ENCODE measurements around the gene ARPC4. TPM values are rescaled to one million over a fixed set of nuclear protein-coding genes. Genes with fewer than 3 reads are reported as not detected.

Gene ARPC4
- polyA plus RNA-seq, 2 of the 4 experiments (the other 2 are of a cell fraction), result 140 to 298 TPM

GRCh38 chr3:9793161-9793781 lies 389 bp downstream of the ARPC4 start (continued):
- TF ChIP-seq FOSL2 (IDR thresholded peaks at IDR 0.05) (no peak), FOSL2 (CRISPR knock-in tag; IDR thresholded peaks at IDR 0.05) (no peak), ZC3H11A (IDR thresholded peaks at IDR 0.05) (no peak), CHD4 (IDR thresholded peaks at IDR 0.05; ENCODE audit: borderline replicate concordance) (no peak), MAFK (IDR thresholded peaks at IDR 0.05; ENCODE audit: partially characterized antibody) (no peak), FOXS1 (CRISPR knock-in tag; IDR thresholded peaks at IDR 0.05) (no peak)
- TF ChIP-seq, protein P1, sequence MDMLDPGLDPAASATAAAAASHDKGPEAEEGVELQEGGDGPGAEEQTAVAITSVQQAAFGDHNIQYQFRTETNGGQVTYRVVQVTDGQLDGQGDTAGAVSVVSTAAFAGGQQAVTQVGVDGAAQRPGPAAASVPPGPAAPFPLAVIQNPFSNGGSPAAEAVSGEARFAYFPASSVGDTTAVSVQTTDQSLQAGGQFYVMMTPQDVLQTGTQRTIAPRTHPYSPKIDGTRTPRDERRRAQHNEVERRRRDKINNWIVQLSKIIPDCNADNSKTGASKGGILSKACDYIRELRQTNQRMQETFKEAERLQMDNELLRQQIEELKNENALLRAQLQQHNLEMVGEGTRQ (IDR thresholded peaks at IDR 0.05), result no peak

GRCh38 chr3:9794400-9794799 lies 1.5 kb downstream of the ARPC4 start:
- no peak for TF ChIP-seq KDM5A (IDR thresholded peaks at IDR 0.05)
- Histone ChIP-seq H3K9me3 (no peaks in the 10 kb centered on the region), H3K4me3 (peak overlapping the region; percentile 68; the same call in 1 of the 3 replicates), H3K27ac (no peak overlapping the region), H3K4me1 (peaks cover 21% of the 10 kb centered on the region), H3K4me2 (peak overlapping the region; percentile 99)
- FAIRE-seq (no peak), ATAC-seq (no peak), DNase-seq (ENCODE audit: low read depth in 1 of 2, low spot score in 1 of 2) (no peak)
- ChIA-PET CTCF (interaction anchor here (1.8 kb wide), 1 partner anchor 14 kb away, joined by 4 read pairs; no protein-coding TSS in a partner anchor), POLR2A (no interaction called here)
- 92% methylated on average over 11 of the region's 11 CpGs for WGBS (ENCODE audit: missing lambda C conversion rate)

DNA sequence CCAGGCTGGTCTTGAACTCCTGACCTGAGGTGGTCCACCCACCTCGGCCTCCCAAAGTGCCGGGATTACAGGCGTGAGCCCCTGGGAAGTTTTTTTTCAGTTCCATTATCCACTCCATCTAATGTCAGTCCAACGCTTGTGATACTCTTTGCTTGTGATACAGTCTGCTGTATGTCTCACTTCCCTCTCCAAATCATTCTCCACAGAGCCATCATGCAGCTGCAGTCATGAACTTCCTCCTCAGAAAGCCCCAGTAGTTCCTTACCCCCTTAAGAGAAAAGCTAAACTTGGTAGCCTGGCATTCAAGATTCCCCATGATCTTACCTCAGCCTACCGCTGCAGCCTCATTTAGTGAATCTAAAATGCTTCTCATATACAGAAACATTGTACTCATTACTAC lies 2.3 kb downstream of the ARPC4 start:
- no peak for DNase-seq (ENCODE audit: low read depth in 1 of 2, low spot score in 1 of 2)
- Histone ChIP-seq H3K4me1 (peaks cover 21% of the 10 kb centered on the region), H3K4me3 (no peak overlapping the region), H3K27ac (no peak overlapping the region), H3K9me3 (no peaks in the 10 kb centered on the region), H3K4me2 (no peak overlapping the region)
- ATAC-seq, result no peak
- POLR2A ChIA-PET, result no interaction called here
- WGBS (ENCODE audit: missing lambda C conversion rate), result 96% methylated on average over 5 of the region's 5 CpGs
- no peak for FAIRE-seq
- CTCF ChIA-PET, result interaction anchor here (1.6 to 1.8 kb wide), 2 partner anchors 13 to 14 kb away, joined by 4 read pairs; partner anchors contain the start of gene TTLL3
- TF ChIP-seq, protein P1 (IDR thresholded peaks at IDR 0.05), result no peak
- TF ChIP-seq NFE2L2 (conservative IDR thresholded peaks at IDR 0.05; ENCODE audit: low read length), result no peak
- TF ChIP-seq FOSB (CRISPR knock-in tag; IDR thresholded peaks at IDR 0.05), result no peak
- TF ChIP-seq TP53 (CRISPR knock-in tag; IDR thresholded peaks at IDR 0.05), result no peak
- no peak for TF ChIP-seq HDAC2 (IDR thresholded peaks at IDR 0.05)
- no peak for TF ChIP-seq HOXB5 (CRISPR knock-in tag; IDR thresholded peaks at IDR 0.05)
- no peak for TF ChIP-seq JUNB (IDR thresholded peaks at IDR 0.05)
- TF ChIP-seq RARB (CRISPR knock-in tag; IDR thresholded peaks at IDR 0.05), result no peak
- TF ChIP-seq, protein P2, sequence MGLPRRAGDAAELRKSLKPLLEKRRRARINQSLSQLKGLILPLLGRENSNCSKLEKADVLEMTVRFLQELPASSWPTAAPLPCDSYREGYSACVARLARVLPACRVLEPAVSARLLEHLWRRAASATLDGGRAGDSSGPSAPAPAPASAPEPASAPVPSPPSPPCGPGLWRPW (IDR thresholded peaks at IDR 0.05), result no peak
- TF ChIP-seq, protein P3, sequence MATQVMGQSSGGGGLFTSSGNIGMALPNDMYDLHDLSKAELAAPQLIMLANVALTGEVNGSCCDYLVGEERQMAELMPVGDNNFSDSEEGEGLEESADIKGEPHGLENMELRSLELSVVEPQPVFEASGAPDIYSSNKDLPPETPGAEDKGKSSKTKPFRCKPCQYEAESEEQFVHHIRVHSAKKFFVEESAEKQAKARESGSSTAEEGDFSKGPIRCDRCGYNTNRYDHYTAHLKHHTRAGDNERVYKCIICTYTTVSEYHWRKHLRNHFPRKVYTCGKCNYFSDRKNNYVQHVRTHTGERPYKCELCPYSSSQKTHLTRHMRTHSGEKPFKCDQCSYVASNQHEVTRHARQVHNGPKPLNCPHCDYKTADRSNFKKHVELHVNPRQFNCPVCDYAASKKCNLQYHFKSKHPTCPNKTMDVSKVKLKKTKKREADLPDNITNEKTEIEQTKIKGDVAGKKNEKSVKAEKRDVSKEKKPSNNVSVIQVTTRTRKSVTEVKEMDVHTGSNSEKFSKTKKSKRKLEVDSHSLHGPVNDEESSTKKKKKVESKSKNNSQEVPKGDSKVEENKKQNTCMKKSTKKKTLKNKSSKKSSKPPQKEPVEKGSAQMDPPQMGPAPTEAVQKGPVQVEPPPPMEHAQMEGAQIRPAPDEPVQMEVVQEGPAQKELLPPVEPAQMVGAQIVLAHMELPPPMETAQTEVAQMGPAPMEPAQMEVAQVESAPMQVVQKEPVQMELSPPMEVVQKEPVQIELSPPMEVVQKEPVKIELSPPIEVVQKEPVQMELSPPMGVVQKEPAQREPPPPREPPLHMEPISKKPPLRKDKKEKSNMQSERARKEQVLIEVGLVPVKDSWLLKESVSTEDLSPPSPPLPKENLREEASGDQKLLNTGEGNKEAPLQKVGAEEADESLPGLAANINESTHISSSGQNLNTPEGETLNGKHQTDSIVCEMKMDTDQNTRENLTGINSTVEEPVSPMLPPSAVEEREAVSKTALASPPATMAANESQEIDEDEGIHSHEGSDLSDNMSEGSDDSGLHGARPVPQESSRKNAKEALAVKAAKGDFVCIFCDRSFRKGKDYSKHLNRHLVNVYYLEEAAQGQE (IDR thresholded peaks at IDR 0.05), result no peak
- no peak for TF ChIP-seq GATA3 (IDR thresholded peaks at IDR 0.05; ENCODE audit: borderline replicate concordance)
- no peak for TF ChIP-seq POLR2AphosphoS2 (conservative IDR thresholded peaks at IDR 0.05; ENCODE audit: low read length)

Measured in A549 (cell line).